GM21529 (cell line): ENCODE data around the gene TRAPPC2.

ENCODE experiments used
- ATAC-seq: cut with Tn5 transposase; IDR thresholded peaks from one replicate; pipeline ENCODE4 v1.9.1; 2021; ENCODE audit not compliant: unreplicated experiment

The TRAPPC2 gene

DNA sequence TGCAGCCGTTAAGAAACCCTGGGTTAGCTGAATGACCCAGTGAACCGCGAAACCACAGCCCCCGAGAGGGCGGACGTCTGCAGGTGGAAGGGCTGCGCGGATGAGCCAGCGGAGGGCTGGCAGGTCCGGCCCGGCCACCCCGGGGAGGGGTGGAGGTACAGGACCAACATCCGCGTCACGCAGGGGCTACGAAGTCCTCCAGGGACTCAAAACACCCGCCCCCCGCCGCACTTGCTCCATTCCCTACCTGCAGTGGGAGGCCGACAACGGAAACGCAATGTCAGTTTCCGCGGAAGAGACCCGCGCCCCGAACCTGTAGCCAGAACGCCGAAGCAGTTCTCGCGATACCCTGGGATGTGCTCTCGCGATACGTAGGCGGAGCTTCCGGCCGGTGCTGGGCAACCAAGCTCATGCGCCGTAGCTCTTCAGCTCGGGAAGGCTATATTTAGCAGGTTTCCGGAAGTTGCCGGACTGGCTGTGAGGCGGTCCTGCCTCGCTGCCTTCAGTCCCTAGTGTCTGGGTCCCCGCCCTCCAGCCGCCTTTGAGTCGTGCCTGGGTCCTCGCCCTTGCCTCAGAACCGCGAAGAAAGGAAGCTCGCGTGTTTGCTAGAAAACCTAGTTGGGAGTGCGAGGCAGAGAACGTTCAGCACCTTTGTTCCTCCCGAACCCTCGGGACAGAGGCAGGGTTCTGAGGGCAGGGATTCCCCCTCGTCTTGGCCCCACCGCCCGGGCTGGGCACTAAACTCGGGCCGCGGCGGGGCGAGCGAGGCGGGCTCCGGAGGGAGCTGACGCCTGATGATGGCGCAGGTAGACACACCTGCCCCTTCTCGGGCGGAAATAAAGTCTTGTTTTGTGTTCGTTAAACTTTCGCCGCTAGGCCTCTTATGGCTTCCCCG lies at the start of gene TRAPPC2, which contains the start of gene OFD1:
TRAPPC2 (minus strand) TSS at position 343 of the 895 bp plus-strand sequence. CDS start 14,657 bp downstream, outside the sequence.
OFD1 (plus strand) TSS at position 471 of the 895 bp plus-strand sequence; CDS start at position 795, 324 bp downstream.
- ATAC-seq: peak; percentile 94

DNA sequence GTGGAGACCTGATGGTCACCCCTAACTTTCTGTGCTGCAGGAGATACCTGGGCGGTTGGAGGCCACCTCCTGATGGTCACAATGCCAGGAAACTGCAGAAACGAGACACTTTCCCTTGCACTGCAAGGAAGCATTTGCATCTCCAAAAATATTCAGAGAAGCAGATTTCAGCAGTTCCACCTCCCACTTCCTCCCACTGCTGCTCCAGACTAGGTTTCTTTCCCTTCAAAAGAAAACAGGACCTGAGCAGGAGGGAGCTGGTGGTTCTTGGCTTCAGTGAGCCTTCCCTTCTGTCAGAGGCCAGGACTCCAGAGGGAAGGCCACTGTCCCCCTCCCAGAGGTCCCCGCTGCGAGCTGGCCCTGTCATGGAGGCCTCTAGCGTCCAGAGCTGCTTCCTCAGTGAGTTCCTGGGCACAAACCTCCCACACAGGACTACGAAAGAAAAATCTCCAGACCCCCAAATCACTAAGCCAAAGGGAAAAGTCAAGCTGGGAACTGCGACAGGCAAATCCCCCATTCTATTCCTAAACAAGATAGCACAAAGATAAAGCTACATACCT lies 46.5 kb upstream of the TRAPPC2 start:
- ATAC-seq: no peak

DNA sequence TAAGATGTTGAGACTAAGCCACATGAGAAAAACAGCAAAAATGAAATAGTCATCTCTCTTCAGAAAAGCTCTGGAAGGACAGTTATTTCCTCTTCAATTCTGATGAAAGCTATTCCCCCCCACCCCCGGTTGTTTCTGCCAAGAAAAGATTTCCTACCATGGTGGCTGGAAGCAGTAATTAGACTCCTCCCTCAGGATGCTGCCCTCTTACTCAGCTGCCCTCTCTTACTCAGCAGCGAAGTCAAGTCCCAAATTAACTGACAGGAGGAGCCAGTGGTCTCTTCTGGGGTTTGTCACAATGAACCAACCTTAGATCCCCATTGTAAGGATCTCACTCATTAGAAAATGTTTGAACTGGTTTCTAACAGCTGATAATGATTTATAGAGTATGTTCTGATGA lies 44.5 kb upstream of the TRAPPC2 start:
- ATAC-seq: no peak

DNA sequence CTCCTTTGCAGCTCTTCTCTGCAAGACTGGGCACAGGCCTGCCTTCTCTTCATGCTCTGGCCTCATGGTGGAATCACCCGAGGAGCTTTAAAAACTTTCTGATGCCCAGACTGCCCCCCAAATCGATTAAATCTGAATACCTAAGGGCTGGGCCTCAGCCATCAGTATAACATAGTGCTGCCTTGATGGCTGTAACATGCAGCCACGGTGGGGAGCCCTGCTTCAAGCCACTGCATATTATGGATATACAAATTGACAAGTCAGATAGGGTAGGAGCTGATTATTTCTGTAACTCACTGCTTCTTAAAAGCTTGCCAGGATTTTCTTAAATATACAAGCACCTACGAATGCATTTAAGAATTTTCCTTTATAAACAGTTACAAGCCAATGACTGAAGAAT lies 42.0 kb upstream of the TRAPPC2 start:
- ATAC-seq: no peak

DNA sequence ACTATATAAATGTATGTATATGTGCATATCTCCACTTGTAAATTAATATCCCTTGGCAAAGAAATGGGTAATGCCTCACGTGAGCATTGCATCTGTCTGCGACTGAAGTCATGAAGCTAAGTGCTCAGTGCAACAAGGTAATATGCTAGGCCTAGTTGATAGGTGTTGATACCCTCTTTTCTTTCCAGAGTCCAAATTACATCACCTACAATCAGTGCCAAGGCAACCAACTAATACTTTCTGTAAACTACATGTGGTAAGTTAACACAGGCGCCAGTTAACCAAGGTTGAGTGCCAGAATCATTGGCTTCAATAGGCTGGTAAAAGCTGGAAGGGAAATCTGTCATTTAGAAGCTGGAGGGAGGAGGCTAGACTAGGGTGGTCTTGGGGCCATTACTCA lies 41.4 kb upstream of the TRAPPC2 start:
- ATAC-seq: no peak

DNA sequence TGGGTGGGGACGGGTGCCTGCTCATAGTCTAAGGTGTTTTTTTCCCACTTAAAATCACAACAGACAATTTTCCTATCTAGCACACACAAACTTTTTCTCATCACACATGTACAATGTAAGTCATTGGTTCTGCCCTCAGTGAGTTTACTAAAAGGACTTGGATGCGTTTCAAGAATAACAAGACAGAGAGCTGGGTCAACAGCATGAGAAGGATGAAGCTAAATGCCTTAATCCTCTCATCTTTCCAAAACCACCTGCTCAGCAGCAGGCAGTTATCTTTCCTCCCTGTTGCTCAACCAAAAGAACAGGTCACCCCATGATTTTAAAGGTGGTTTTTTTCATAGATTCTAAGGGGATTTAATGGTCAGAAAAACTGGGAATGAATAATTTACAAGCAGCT lies 40.3 kb upstream of the TRAPPC2 start:
- no peak for ATAC-seq

DNA sequence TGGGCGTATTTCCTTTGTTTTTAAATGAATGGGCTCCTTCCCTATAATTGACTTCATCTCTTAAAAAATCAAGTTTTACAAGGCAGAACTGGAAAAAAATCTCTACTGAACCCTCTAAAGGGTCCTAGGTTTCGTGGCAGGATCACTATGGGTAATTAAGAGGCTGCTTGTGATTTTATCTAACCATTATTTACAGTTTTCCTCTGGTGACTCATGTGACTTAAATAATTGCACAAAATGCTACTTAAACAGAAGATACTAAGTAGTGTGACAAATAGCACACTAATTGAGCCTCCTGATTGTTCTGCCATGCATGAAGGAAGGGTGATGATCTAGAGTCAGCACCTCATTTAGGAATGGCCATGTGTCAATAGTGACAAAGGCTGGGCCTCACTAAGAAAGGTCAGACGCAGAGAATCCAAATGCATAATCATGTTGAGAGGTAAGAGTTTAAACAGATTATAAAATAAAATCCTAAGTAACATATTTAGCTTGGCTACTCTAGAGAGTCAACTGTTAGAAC lies 35.7 kb upstream of the TRAPPC2 start:
- ATAC-seq: no peak

DNA sequence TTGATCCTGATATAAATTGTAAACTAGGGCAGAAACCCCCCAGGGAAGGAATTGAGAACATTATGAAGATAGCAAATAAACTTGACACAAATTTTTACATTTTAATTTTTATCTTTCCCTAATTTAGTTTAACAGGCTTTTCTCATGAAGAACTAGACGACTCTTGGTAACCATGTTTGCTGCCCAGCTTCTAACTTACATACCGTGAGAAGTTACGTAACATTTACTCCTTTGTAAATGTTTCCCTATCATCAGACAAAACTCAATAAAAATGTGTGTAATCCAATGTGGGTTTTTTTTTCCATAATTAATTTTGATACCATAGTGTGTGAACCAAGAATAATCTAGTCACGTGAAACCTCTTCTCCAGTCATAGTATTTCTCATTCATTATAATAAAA lies 34.5 kb upstream of the TRAPPC2 start:
- ATAC-seq: no peak

DNA sequence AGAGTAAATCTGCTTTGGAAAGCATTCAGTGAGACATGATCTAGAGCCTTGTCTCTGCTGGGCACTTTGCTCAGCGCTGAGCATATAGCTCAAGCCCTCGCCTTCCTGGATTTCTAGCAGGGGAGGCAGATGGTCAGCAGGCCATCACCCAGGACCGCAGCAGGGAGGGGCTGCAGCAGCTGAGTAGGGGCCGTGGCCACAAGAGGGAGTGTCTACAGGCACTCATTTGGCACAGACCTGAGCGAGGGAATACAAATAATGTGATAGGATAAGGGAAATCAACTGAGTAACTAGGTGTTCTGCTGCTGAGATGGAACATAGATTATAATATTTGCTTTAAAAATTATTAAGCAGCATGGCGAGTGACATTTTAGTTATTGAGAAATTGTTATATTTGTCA lies 30.3 kb upstream of the TRAPPC2 start:
- ATAC-seq: no peak

DNA sequence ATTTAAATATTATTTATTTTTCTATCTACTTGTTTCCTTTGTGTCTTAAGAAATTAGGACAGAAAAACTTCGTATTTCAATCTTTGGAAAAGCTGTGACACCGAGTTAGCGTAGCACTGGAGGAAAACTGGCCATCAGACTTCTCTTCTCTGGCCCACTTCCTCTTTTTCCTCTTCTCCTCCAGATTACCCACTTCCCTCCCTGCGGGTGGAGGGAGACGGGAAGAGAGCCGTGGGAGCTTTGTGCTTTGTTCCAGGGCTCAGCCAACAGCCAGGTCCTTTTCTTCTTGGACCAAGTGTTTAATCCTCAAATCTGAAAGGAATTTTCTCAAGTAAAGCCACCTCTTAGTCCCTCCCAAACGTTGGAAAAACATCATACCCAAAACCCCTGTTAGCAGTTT lies 29.9 kb upstream of the TRAPPC2 start:
- no peak for ATAC-seq

DNA sequence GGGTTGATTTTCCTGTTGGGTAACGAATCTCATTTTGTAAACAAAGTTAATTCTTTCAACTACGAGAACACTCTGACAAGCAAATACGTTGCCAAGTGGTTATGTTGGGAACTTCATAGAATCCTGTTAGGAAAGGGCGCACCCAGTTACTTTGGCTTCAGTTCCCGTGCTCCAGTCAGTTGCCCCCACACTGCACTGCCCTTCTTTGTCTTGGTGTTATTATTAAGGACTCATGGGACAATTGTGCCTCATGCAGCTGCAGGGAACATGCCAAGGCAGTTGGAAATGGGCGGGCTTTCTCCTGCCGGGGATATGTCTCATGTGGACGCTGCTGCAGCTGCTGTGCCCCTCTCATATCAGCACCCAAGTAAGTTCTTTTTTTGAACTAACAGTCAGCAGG lies 29.1 kb upstream of the TRAPPC2 start:
- ATAC-seq: no peak

DNA sequence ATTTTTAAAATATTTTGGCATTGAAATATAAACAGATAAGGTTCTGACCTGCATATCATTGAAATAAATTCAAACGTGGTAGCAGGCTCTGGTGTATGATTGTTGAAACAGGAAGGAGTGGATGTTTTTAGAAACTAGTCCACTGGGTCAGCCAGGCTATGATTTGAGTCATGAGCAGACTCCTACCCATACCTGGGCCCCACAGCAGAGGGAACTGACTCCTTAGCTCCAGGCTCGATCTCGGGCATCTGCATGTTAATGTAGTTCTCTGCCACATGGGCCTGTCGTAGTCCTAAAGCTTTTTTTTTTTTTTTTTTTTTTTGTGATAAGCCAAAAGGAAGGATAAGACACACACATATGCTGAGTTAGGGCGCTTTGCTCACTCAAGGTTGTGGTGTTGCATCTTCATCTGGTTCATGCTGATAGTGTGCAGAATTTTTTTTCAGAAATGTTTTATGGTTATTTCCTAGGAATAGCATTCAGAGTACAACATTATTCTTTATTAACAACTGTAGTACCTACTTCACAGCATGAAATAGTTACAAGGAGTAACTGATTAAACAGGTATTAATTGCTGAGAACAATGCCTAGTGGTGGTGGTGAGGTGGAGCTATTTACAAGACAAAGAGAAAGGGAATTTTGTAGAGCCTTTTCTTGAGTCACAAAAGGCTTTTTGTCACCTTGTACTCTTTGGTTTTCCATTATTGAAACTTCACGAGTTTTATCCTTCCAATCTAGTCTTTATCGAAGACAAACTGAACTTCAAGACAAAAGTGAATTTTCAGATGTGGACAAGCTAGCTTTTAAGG lies 27.4 kb upstream of the TRAPPC2 start:
- ATAC-seq: peak; percentile 73

DNA sequence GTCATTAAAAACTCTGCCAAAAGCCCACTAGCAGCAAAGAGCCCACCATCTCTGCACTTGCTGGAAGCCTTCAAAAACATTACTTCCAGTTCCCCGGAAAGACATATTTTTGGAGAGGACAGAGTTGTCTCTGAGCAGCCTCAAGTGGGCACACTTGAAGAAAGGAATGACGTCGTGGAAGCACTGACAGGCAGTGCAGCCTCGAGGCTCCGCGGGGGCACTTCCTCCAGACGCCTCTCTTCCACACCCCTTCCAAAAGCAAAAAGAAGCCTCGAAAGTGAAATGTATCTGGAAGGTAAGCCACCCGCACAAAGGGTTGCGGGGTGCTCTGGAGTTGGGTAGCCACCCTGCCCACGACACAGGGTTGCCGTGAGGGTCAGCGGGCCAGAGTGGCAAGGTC lies 26.0 kb upstream of the TRAPPC2 start:
- no peak for ATAC-seq

DNA sequence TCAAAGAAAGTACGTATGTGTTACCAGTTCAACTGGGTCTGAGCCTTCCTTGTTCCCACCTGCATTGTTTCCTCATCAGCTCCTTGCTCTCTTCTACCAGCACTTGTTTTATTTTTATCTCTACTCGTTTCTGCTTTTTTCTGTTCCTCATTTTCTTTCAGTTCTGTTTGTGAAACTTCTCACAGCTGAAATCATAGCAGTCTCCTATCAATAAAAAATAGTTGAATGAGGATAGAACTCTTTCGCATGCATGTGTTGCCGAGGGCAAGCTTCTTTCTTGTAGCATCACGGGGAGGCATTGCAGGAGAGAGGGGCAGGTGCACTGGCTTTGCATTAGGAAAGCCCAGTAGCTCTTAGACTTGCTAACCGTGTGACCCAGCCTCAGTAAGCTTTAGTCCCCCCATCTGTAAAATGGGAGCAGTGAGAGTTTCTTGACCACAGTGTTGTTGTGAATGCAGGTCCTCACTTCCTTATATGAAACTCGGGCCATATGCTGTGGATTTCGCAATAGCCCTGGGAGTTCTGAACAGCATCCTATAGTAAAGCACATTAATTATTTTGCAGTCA lies 24.8 kb upstream of the TRAPPC2 start:
- ATAC-seq: peak; percentile 78

DNA sequence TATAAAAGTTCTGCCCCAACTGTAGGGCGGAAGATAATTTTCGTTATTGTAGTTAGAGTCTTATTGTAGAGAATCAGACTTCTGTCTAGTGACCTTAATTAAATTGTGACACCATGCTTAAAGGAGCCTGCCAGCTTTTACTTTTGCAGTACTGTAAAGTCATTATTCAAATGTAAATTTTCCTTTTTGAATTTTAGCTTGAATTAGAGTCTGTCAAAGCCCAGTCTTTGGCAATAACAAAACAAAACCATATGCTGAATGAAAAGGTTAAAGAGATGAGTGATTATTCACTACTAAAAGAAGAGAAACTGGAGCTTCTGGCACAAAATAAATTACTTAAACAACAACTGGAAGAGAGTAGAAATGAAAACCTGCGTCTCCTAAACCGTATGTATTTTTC lies 22.0 kb upstream of the TRAPPC2 start:
- no peak for ATAC-seq

DNA sequence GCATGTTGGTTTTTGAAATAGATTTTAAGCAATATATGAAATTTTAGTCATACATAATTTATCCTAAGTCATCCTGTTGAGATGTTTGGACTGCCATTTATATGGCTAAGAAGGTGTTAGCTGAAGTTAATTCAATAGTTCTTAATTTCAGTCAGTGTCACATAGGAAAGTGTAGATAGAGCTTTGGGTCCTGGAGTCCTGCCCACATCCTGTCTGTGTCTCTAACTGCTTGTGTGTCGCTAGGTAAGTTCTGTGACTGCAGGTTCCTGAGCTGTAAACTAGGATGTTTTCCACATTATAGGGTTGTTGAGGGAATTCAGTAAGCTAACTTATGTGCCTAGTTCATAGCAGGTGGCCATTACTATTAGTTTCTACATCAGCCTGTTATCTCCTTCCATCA lies 20.8 kb upstream of the TRAPPC2 start:
- ATAC-seq: no peak

DNA sequence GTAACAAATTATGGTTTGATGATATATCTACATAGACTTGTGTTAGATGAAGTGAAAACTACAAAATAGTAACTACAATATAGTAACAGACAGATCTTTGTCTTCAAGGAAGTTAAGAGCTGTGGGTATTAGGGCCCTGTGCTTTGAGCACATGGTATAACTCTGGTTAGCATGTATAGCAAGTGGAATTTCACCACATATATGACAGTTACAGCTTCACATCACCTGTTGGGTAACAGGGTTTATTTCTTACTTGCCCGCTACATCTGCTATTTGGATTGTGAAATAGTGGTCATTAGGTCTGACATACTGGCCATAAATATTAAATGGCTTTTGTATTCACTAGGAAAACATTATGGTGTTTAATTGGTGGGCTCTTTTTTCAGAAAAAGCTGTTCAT lies 20.3 kb upstream of the TRAPPC2 start:
- no peak for ATAC-seq

DNA sequence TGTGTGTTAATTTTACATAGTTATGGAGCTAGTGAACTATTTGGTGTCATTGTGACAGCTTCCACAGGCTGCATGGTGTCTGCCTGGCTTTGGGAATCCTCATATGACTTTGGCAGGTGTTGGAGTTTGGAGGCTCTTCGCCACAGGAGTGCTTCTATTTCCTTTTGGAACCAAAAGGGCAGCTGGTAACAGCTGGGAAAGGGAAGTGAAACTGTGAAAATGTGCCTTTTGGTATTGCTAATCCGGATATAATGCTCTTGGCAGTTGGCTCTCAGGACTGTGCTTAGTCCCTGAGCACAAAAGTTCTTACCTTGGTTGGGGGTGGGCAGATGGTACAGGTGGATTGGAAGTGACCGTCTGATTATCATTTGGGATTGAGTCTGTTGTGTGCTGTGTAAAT lies 18.2 kb upstream of the TRAPPC2 start:
- peak; percentile 77 for ATAC-seq

DNA sequence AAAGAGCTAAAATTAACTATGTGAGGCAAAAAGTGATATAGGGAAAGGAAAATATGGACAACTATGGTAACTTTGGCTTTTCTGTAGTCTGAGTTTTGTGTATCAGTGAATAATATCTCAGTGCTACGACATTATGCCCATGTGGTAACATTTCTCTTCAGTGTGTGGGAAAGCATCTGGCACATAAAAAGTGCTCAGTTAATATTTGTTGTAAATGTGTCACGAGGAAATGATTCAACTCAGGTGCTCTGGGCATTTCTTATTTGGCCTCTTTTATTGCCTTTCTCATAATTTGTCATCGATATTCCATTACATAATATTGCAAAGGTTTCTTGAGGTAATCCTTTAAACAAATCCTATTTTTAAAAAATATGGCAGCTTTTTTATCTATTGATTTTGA lies 17.7 kb upstream of the TRAPPC2 start:
- no peak for ATAC-seq

DNA sequence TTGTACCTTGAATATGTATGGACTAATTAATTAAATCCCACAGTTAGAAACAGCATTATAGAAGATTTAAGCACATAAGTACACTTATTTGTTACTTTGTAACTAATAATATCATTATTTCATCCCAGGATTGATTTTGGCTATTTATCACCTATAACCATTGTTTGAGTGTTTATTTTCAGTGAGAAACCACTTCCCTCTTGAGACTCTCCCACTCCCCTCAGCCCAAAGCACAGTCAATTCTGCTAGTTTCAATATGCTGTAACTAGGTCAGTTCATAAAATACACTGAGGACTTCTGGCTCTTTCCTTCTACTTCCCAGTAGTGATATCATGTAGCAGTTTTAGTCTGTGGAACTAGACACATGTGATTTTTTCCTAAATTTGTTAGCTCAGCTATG lies 16.4 kb upstream of the TRAPPC2 start:
- ATAC-seq: peak; percentile 60

DNA sequence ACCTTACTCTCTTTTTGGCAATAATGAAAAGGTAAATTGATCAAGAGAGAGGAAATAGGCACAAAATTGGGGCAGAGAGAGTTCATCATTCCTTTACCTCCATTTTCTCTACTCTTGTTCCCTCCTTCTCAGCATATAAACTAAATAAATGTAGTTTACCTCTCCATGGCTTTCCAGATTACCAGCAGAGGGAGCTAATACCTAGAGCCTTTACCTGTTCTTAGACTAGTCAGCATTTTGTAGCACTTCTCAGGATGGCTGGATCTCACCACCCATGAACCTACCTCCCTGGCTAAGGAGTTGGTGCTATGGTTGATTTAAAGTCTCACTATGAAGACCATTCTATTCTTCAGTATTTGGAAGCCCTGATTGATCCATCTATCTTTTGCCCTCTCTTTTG lies 15.8 kb upstream of the TRAPPC2 start:
- ATAC-seq: no peak
